NCI-H1092 treated with DMSO at 0.1 percent for 48 hours (cell line): ENCODE results near the gene GORASP2.
"Not testable (repeated sequence)": the region's sequence is repeated elsewhere in the genome, so short reads cannot be mapped to it uniquely, and the experiment has no call there.

Source experiments
- DNase-seq: peaks from one replicate; lab custom pipeline; 2025; lab: John Stamatoyannopoulos, UW

The GORASP2 gene

GRCh38 chr2:170928824-170929685, at the start of gene GORASP2:
Gene GORASP2 (plus strand): TSS chr2:170929253. CDS start chr2:170929341, 88 bp downstream.
- peak; percentile 96 for DNase-seq

GRCh38 chr2:170881840-170882239, 47.2 kb upstream of the GORASP2 start:
- no peak for DNase-seq

GRCh38 chr2:170882758-170883157, 46.3 kb upstream of the GORASP2 start:
- DNase-seq = no peak

- DNase-seq = no peak
These were observed 45.4 kb upstream of the GORASP2 start for GRCh38 chr2:170883683-170884082.

- no peak for DNase-seq
These were observed 43.8 kb upstream of the GORASP2 start for GRCh38 chr2:170885130-170885791.

GRCh38 chr2:170886386-170886785, 42.7 kb upstream of the GORASP2 start:
- no peak for DNase-seq

- DNase-seq = no peak
These were observed 41.6 kb upstream of the GORASP2 start for GRCh38 chr2:170887496-170887895.

GRCh38 chr2:170887896-170888295, 41.2 kb upstream of the GORASP2 start:
- DNase-seq = no peak

- DNase-seq = no peak
These were observed 37.2 kb upstream of the GORASP2 start for GRCh38 chr2:170891893-170892292.

- DNase-seq = no peak
These were observed 36.6 kb upstream of the GORASP2 start for GRCh38 chr2:170892391-170892951.

- DNase-seq = no peak
These were observed 33.9 kb upstream of the GORASP2 start for GRCh38 chr2:170895023-170895757.

- DNase-seq = no peak
These were observed 32.4 kb upstream of the GORASP2 start for GRCh38 chr2:170896622-170897021.

- no peak for DNase-seq
These were observed 31.9 kb upstream of the GORASP2 start for GRCh38 chr2:170897108-170897507.

- DNase-seq = no peak
These were observed 23.2 kb upstream of the GORASP2 start for GRCh38 chr2:170905864-170906263.

GRCh38 chr2:170911314-170911889, 17.7 kb upstream of the GORASP2 start:
- DNase-seq = no peak

GRCh38 chr2:170914994-170915666, 13.9 kb upstream of the GORASP2 start:
- DNase-seq = not testable (repeated sequence)

GRCh38 chr2:170917219-170917913, 11.7 kb upstream of the GORASP2 start:
- no peak for DNase-seq

- DNase-seq = no peak
These were observed 11.1 kb upstream of the GORASP2 start for GRCh38 chr2:170917957-170918356.

- DNase-seq = not testable (repeated sequence)
These were observed 7.2 kb upstream of the GORASP2 start for GRCh38 chr2:170921873-170922272.

- no peak for DNase-seq
These were observed 6.2 kb upstream of the GORASP2 start for GRCh38 chr2:170922634-170923494.
